ENCODE results near the gene ALX3. TPM values are rescaled to one million over a fixed set of nuclear protein-coding genes. Genes with fewer than 3 reads are reported as not detected.

ALX3 gene
- total RNA-seq, 1 donor from 2014 or later = not detected

- Mint-ChIP-seq H3K27ac (ENCODE audit: unreplicated experiment) (no peak overlapping the region), H3K9me3 (ENCODE audit: low read depth) (no peaks in the 10 kb centered on the region), H3K4me1 (ENCODE audit: low read depth) (no peaks in the 10 kb centered on the region), H3K4me3 (ENCODE audit: unreplicated experiment) (no peak overlapping the region), H3K36me3 (ENCODE audit: low read depth) (no peaks in the 10 kb centered on the region), H3K27me3 (ENCODE audit: low read depth) (peaks cover 18% of the 10 kb centered on the region)
- no peak for TF ChIP-seq CTCF (IDR thresholded peaks at IDR 0.05)
- no peak for DNase-seq (ENCODE audit: low spot score)
Observed at GRCh38 chr1:110094931-110095654, 24.6 kb upstream of the ALX3 start.

- no peak for TF ChIP-seq CTCF (IDR thresholded peaks at IDR 0.05)
- Mint-ChIP-seq H3K27me3 (ENCODE audit: low read depth) (peaks cover 17% of the 10 kb centered on the region), H3K9me3 (ENCODE audit: low read depth) (no peaks in the 10 kb centered on the region), H3K27ac (ENCODE audit: unreplicated experiment) (no peak overlapping the region), H3K4me1 (ENCODE audit: low read depth) (no peaks in the 10 kb centered on the region), H3K4me3 (ENCODE audit: unreplicated experiment) (no peak overlapping the region), H3K36me3 (ENCODE audit: low read depth) (no peaks in the 10 kb centered on the region)
- DNase-seq (ENCODE audit: low spot score) = no peak
Observed at GRCh38 chr1:110092991-110093390, 22.5 kb upstream of the ALX3 start.

- H3K36me3 Mint-ChIP-seq (ENCODE audit: low read depth) = no peaks in the 10 kb centered on the region
- no peak for TF ChIP-seq CTCF (IDR thresholded peaks at IDR 0.05)
- H3K27me3 Mint-ChIP-seq (ENCODE audit: low read depth) = peaks cover 22% of the 10 kb centered on the region
Observed at GRCh38 chr1:110091791-110092190, 21.3 kb upstream of the ALX3 start.

GRCh38 chr1:110091381-110091780 is 20.9 kb upstream of the ALX3 start:
- no peaks in the 10 kb centered on the region for H3K36me3 Mint-ChIP-seq (ENCODE audit: low read depth)
- H3K4me1 Mint-ChIP-seq (ENCODE audit: low read depth) = no peaks in the 10 kb centered on the region
- no peak for DNase-seq (ENCODE audit: low spot score)
- H3K9me3 Mint-ChIP-seq (ENCODE audit: low read depth) = no peaks in the 10 kb centered on the region
- H3K27me3 Mint-ChIP-seq (ENCODE audit: low read depth) = peaks cover 26% of the 10 kb centered on the region
- TF ChIP-seq CTCF (IDR thresholded peaks at IDR 0.05) = no peak
- no peak overlapping the region for H3K27ac Mint-ChIP-seq (ENCODE audit: unreplicated experiment)
- no peak overlapping the region for H3K4me3 Mint-ChIP-seq (ENCODE audit: unreplicated experiment)

More at GRCh38 chr1:110091791-110092190, 21.3 kb upstream of the ALX3 start:
- Mint-ChIP-seq H3K9me3 (ENCODE audit: low read depth) (no peaks in the 10 kb centered on the region), H3K27ac (ENCODE audit: unreplicated experiment) (no peak overlapping the region), H3K4me3 (ENCODE audit: unreplicated experiment) (no peak overlapping the region), H3K4me1 (ENCODE audit: low read depth) (no peaks in the 10 kb centered on the region)
- DNase-seq (ENCODE audit: low spot score) = no peak

GRCh38 chr1:110089561-110090275 is 19.2 kb upstream of the ALX3 start:
- Mint-ChIP-seq H3K4me1 (ENCODE audit: low read depth) (peaks cover 2% of the 10 kb centered on the region), H3K4me3 (ENCODE audit: unreplicated experiment) (no peak overlapping the region), H3K36me3 (ENCODE audit: low read depth) (no peaks in the 10 kb centered on the region), H3K27ac (ENCODE audit: unreplicated experiment) (no peak overlapping the region), H3K27me3 (ENCODE audit: low read depth) (peaks cover 40% of the 10 kb centered on the region), H3K9me3 (ENCODE audit: low read depth) (no peaks in the 10 kb centered on the region)
- no peak for DNase-seq (ENCODE audit: low spot score)
- no peak for TF ChIP-seq CTCF (IDR thresholded peaks at IDR 0.05)
